Measurements from ENCODE around the gene HOXB8. TPM values are rescaled to one million over a fixed set of nuclear protein-coding genes. Genes with fewer than 3 reads are reported as not detected.

HOXB8 gene
- total and polyA plus RNA-seq, 10 of the 15 experiments (the other 5 are each of a cell fraction or from before 2014, with no cell fraction given), result 0.21 TPM; not detected in 9

GRCh38 chr17:48565925-48566710 is 49.0 kb downstream of the HOXB8 start (continued):
- TF ChIP-seq TCF12 (IDR thresholded peaks at IDR 0.05; ENCODE audit: low read depth, low read length), result no peak
- TF ChIP-seq WRNIP1 (IDR thresholded peaks at IDR 0.05; ENCODE audit: borderline replicate concordance, low read depth, low read length), result no peak

- Histone ChIP-seq H4K20me1 (ENCODE audit: control insufficient read depth, insufficient read depth) (no peaks in the 10 kb centered on the region), H3K4me1 (ENCODE audit: control insufficient read depth, insufficient read depth, low read length) (no peaks in the 10 kb centered on the region), H3K9me3 (replicated peaks; ENCODE audit: control insufficient read depth, insufficient read depth, low read length) (no peaks in the 10 kb centered on the region), H3K4me2 (ENCODE audit: control insufficient read depth, insufficient read depth) (no peak overlapping the region), H3K9ac (ENCODE audit: control insufficient read depth, insufficient read depth, low read length) (no peak overlapping the region), H3K4me3 (no peak overlapping the region), H3K27me3 (replicated peaks in 1 of 2; ENCODE audit: control insufficient read depth in 2 of 2, insufficient read depth in 2 of 2, low read length in 1 of 2) (no peaks in the 10 kb centered on the region), H3K79me2 (ENCODE audit: control insufficient read depth, insufficient read depth, low read length) (no peaks in the 10 kb centered on the region), H3K36me3 (ENCODE audit: control insufficient read depth in 2 of 2, insufficient read depth in 2 of 2, low read length in 1 of 2) (no peaks in the 10 kb centered on the region; a peak in 1 of 4 replicates), H3K27ac (ENCODE audit: control insufficient read depth, insufficient read depth) (no peak overlapping the region), H2AFZ (ENCODE audit: control insufficient read depth, low read depth, low read length) (no peak overlapping the region)
- ChIA-PET SMC1A (ENCODE audit: uncharacterized antibody, unreplicated experiment) (interaction anchor here (0.6 to 1.3 kb wide), 2 partner anchors 61 to 91 kb away, joined by 4 read pairs; no protein-coding TSS in a partner anchor), POLR2A (interaction anchor here (0.6 kb wide), 1 partner anchor 9 kb away, joined by 3 read pairs; no protein-coding TSS in a partner anchor), RAD21 (ENCODE audit: unreplicated experiment) (no interaction called here), CTCF (no interaction called here)
- DNase-seq (ENCODE audit: low read depth, low spot score) (no peak), FAIRE-seq (no peak), ATAC-seq (no peak)
- no TSS peak for BruUV-seq (replicated peaks)
- intact Hi-C loops (cut with micrococcal nuclease; ENCODE audit: unreplicated experiment), result no loop called here
- WGBS (ENCODE audit: insufficient coverage, insufficient replicate concordance, low lambda C conversion rate, missing lambda C conversion rate), result 91% methylated on average over 2 of the region's 2 CpGs
- in situ Hi-C loops (cut with MboI), result no loop called here
- no peak for TF ChIP-seq MTA2 (IDR thresholded peaks at IDR 0.05; ENCODE audit: low read depth)
- TF ChIP-seq RAD51 (IDR thresholded peaks at IDR 0.05), result no peak
- TF ChIP-seq FOXK2 (IDR thresholded peaks at IDR 0.05), result no peak
- TF ChIP-seq E2F4 (IDR thresholded peaks at IDR 0.05; ENCODE audit: low read depth, low read length), result no peak
- no peak for TF ChIP-seq USF2 (IDR thresholded peaks at IDR 0.05; ENCODE audit: borderline replicate concordance, low read depth, low read length)
- TF ChIP-seq STAT3 (IDR thresholded peaks at IDR 0.05; ENCODE audit: low read depth, low read length), result no peak
- TF ChIP-seq CEBPB (IDR thresholded peaks at IDR 0.05; ENCODE audit: borderline replicate concordance in 1 of 2, low read depth in 2 of 2, low read length in 2 of 2), result no peak
- no peak for TF ChIP-seq PKNOX1 (IDR thresholded peaks at IDR 0.05)
- TF ChIP-seq SMAD5 (IDR thresholded peaks at IDR 0.05; ENCODE audit: low read depth), result no peak
- TF ChIP-seq IKZF2 (IDR thresholded peaks at IDR 0.05), result no peak
Observed at GRCh38 chr17:48565022-48565554, 50.0 kb downstream of the HOXB8 start.
